ENCODE measurements around the gene CASKIN2.

CASKIN2 gene

GRCh38 chr17:75506134-75506533 is 9.2 kb downstream of the CASKIN2 start:
- Mint-ChIP-seq H3K4me1 (peaks cover 7% of the 10 kb centered on the region), H3K27me3 (peaks cover 21% of the 10 kb centered on the region), H3K36me3 (no peaks in the 10 kb centered on the region), H3K27ac (no peak overlapping the region), H3K4me3 (no peak overlapping the region), H3K9me3 (no peaks in the 10 kb centered on the region)
- no peak for ATAC-seq

GRCh38 chr17:75505640-75506039 is 9.7 kb downstream of the CASKIN2 start:
- H3K4me3 Mint-ChIP-seq, result no peak overlapping the region
- no peak for ATAC-seq

GRCh38 chr17:75505152-75505409 is 10.3 kb downstream of the CASKIN2 start:
- ATAC-seq, result no peak
- Mint-ChIP-seq H3K36me3 (no peaks in the 10 kb centered on the region), H3K27me3 (peaks cover 21% of the 10 kb centered on the region), H3K4me1 (peaks cover 7% of the 10 kb centered on the region), H3K4me3 (no peak overlapping the region), H3K27ac (no peak overlapping the region), H3K9me3 (no peaks in the 10 kb centered on the region)

More at GRCh38 chr17:75505640-75506039, 9.7 kb downstream of the CASKIN2 start:
- H3K4me1 Mint-ChIP-seq, result peaks cover 7% of the 10 kb centered on the region
- H3K27me3 Mint-ChIP-seq, result peaks cover 21% of the 10 kb centered on the region
- H3K9me3 Mint-ChIP-seq, result no peaks in the 10 kb centered on the region
- H3K27ac Mint-ChIP-seq, result no peak overlapping the region
- no peaks in the 10 kb centered on the region for H3K36me3 Mint-ChIP-seq

- peaks cover 7% of the 10 kb centered on the region for H3K4me1 Mint-ChIP-seq
- peaks cover 21% of the 10 kb centered on the region for H3K27me3 Mint-ChIP-seq
- peaks cover under 1% of the 10 kb centered on the region for H3K36me3 Mint-ChIP-seq
- no peak overlapping the region for H3K4me3 Mint-ChIP-seq
- H3K9me3 Mint-ChIP-seq, result no peaks in the 10 kb centered on the region
- H3K27ac Mint-ChIP-seq, result no peak overlapping the region
- peak; percentile 60 for ATAC-seq
Measured at GRCh38 chr17:75504347-75505151, 10.8 kb downstream of the CASKIN2 start.

- Mint-ChIP-seq H3K36me3 (peaks cover 7% of the 10 kb centered on the region), H3K9me3 (no peaks in the 10 kb centered on the region), H3K27me3 (peaks cover 21% of the 10 kb centered on the region), H3K4me1 (peaks cover 7% of the 10 kb centered on the region), H3K4me3 (no peak overlapping the region), H3K27ac (no peak overlapping the region)
- ATAC-seq, result peak; percentile 42
Measured at GRCh38 chr17:75503976-75504346, 11.4 kb downstream of the CASKIN2 start.

GRCh38 chr17:75503337-75503950 is 11.9 kb downstream of the CASKIN2 start:
- Mint-ChIP-seq H3K36me3 (peaks cover 12% of the 10 kb centered on the region), H3K9me3 (no peaks in the 10 kb centered on the region), H3K4me3 (no peak overlapping the region), H3K27me3 (peaks cover 21% of the 10 kb centered on the region), H3K4me1 (peaks cover 7% of the 10 kb centered on the region), H3K27ac (no peak overlapping the region)
- ATAC-seq, result no peak

- Mint-ChIP-seq H3K36me3 (peaks cover 15% of the 10 kb centered on the region), H3K27ac (no peak overlapping the region), H3K27me3 (peaks cover 21% of the 10 kb centered on the region), H3K4me1 (peaks cover 7% of the 10 kb centered on the region), H3K9me3 (no peaks in the 10 kb centered on the region), H3K4me3 (no peak overlapping the region)
- no peak for ATAC-seq
Measured at GRCh38 chr17:75502721-75503329, 12.5 kb downstream of the CASKIN2 start.

- peaks cover 21% of the 10 kb centered on the region for H3K36me3 Mint-ChIP-seq
- ATAC-seq, result no peak
Measured at GRCh38 chr17:75502072-75502720, 13.1 kb downstream of the CASKIN2 start.

GRCh38 chr17:75501378-75502071 is 13.8 kb downstream of the CASKIN2 start:
- peaks cover 7% of the 10 kb centered on the region for H3K4me1 Mint-ChIP-seq
- H3K4me3 Mint-ChIP-seq, result no peak overlapping the region
- H3K36me3 Mint-ChIP-seq, result peaks cover 26% of the 10 kb centered on the region
- ATAC-seq, result no peak
- no peaks in the 10 kb centered on the region for H3K9me3 Mint-ChIP-seq
- H3K27ac Mint-ChIP-seq, result no peak overlapping the region
- H3K27me3 Mint-ChIP-seq, result peaks cover 21% of the 10 kb centered on the region

More at GRCh38 chr17:75502072-75502720, 13.1 kb downstream of the CASKIN2 start:
- peaks cover 21% of the 10 kb centered on the region for H3K27me3 Mint-ChIP-seq
- H3K27ac Mint-ChIP-seq, result no peak overlapping the region
- no peak overlapping the region for H3K4me3 Mint-ChIP-seq
- peaks cover 7% of the 10 kb centered on the region for H3K4me1 Mint-ChIP-seq
- no peaks in the 10 kb centered on the region for H3K9me3 Mint-ChIP-seq

- Mint-ChIP-seq H3K4me1 (peaks cover 7% of the 10 kb centered on the region), H3K27ac (no peak overlapping the region), H3K27me3 (peaks cover 15% of the 10 kb centered on the region), H3K9me3 (no peaks in the 10 kb centered on the region), H3K36me3 (peaks cover 30% of the 10 kb centered on the region), H3K4me3 (no peak overlapping the region)
- no peak for ATAC-seq
Measured at GRCh38 chr17:75500419-75501216, 14.7 kb downstream of the CASKIN2 start.

- Mint-ChIP-seq H3K36me3 (peaks cover 36% of the 10 kb centered on the region), H3K27ac (no peak overlapping the region)
Measured at GRCh38 chr17:75499313-75500022, 15.9 kb downstream of the CASKIN2 start.

GRCh38 chr17:75498726-75499213 is 16.6 kb downstream of the CASKIN2 start:
- no peak overlapping the region for H3K27ac Mint-ChIP-seq
- H3K9me3 Mint-ChIP-seq, result no peaks in the 10 kb centered on the region
- ATAC-seq, result no peak

More at GRCh38 chr17:75499313-75500022, 15.9 kb downstream of the CASKIN2 start:
- H3K4me3 Mint-ChIP-seq, result no peak overlapping the region
- no peaks in the 10 kb centered on the region for H3K9me3 Mint-ChIP-seq
- no peak for ATAC-seq
- peaks cover 3% of the 10 kb centered on the region for H3K27me3 Mint-ChIP-seq
- H3K4me1 Mint-ChIP-seq, result peaks cover 4% of the 10 kb centered on the region

GRCh38 chr17:75498039-75498725 is 17.2 kb downstream of the CASKIN2 start:
- H3K9me3 Mint-ChIP-seq, result no peaks in the 10 kb centered on the region
- H3K4me3 Mint-ChIP-seq, result no peak overlapping the region
- ATAC-seq, result no peak
- peaks cover 43% of the 10 kb centered on the region for H3K36me3 Mint-ChIP-seq
- H3K4me1 Mint-ChIP-seq, result no peaks in the 10 kb centered on the region
- no peaks in the 10 kb centered on the region for H3K27me3 Mint-ChIP-seq
- H3K27ac Mint-ChIP-seq, result no peak overlapping the region

More at GRCh38 chr17:75498726-75499213, 16.6 kb downstream of the CASKIN2 start:
- no peaks in the 10 kb centered on the region for H3K4me1 Mint-ChIP-seq
- no peak overlapping the region for H3K4me3 Mint-ChIP-seq
- H3K36me3 Mint-ChIP-seq, result peaks cover 43% of the 10 kb centered on the region
- no peaks in the 10 kb centered on the region for H3K27me3 Mint-ChIP-seq

All from stimulated activated memory B cell treated with anti-CD40 and anti-IgM and Interleukin-4, amounts not matched to agents 10 μg/mL and 1 μg/mL and 100 μg/mL, for 72 hours (primary cell).